ENCODE data around the gene PIK3R5.

PIK3R5 gene

DNA sequence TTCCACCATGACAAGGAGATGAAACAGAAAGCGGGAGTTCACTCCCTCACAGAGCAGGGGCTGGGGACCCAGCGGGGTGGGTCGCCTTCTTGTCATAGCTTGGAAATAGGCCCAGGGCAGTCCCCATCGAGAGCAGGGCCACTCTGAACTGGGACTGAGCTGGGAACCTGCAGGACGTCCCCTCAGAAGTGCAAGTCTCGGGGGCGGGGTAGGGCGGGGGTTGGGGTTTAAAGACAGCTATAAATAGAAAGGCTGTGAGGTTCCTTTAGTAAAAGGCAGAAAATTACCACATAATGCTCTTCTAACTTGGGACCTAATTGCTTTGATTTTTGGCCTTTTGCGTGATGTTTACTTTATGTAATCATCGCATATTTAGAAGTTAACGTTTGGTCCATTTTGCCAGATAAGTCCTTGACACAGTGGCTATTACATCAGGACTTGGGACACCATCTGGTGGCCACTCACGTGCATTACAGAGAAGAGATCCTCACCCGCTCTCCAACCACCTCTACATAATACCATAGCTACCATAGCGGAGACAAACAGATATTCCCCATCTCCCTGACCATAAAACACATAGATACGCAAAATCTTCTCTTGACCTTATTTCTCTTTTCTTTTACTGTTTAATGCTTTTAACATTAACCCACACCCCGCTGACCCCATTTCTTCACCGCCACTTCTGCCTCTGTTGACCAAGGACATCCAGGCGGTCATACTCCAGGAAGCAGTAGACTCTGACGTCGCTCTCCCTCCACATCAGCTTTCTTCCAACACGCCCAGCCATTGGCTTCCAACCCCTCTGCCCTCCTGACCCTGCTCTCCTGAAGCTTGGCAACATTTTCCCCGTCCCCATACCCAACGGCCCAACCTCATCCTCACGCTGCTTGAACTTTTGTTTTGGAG, 70.6 kb downstream of the PIK3R5 start:
- Histone ChIP-seq H3F3A (ENCODE audit: control insufficient read depth, insufficient read depth) (no peaks in the 10 kb centered on the region), H3K4me3 (ENCODE audit: low read length) (no peak overlapping the region), H3K36me3 (ENCODE audit: control insufficient read depth, low read length) (no peaks in the 10 kb centered on the region), H3K79me2 (ENCODE audit: control insufficient read depth, low read length) (no peaks in the 10 kb centered on the region), H3K27me3 (ENCODE audit: control insufficient read depth, low read length) (peaks cover 11% of the 10 kb centered on the region), H3K4me2 (ENCODE audit: low read length) (no peak overlapping the region), H3K4me1 (ENCODE audit: control insufficient read depth, low read length) (peaks cover 17% of the 10 kb centered on the region), H3K27ac (ENCODE audit: low read depth, low read length) (no peak overlapping the region), H3K9me2 (replicated peaks; ENCODE audit: control insufficient read depth, low read length) (no peaks in the 10 kb centered on the region), H3K9me3 (ENCODE audit: control insufficient read depth, insufficient read depth, low read length) (no peaks in the 10 kb centered on the region), H4K20me1 (ENCODE audit: control insufficient read depth, insufficient read depth, low read depth, low read length) (0 out of 2 replicates have a peak, but pooled peaks cover 4% of the 10 kb centered on the region)
- TF ChIP-seq, protein P1, sequence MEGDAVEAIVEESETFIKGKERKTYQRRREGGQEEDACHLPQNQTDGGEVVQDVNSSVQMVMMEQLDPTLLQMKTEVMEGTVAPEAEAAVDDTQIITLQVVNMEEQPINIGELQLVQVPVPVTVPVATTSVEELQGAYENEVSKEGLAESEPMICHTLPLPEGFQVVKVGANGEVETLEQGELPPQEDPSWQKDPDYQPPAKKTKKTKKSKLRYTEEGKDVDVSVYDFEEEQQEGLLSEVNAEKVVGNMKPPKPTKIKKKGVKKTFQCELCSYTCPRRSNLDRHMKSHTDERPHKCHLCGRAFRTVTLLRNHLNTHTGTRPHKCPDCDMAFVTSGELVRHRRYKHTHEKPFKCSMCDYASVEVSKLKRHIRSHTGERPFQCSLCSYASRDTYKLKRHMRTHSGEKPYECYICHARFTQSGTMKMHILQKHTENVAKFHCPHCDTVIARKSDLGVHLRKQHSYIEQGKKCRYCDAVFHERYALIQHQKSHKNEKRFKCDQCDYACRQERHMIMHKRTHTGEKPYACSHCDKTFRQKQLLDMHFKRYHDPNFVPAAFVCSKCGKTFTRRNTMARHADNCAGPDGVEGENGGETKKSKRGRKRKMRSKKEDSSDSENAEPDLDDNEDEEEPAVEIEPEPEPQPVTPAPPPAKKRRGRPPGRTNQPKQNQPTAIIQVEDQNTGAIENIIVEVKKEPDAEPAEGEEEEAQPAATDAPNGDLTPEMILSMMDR (IDR thresholded peaks at IDR 0.05; ENCODE audit: low read depth, low read length, poor library complexity, severe bottlenecking), result peak; percentile 66
- TF ChIP-seq EZH2phosphoT487 (IDR thresholded peaks at IDR 0.05; ENCODE audit: borderline replicate concordance, low read length), result no peak

DNA sequence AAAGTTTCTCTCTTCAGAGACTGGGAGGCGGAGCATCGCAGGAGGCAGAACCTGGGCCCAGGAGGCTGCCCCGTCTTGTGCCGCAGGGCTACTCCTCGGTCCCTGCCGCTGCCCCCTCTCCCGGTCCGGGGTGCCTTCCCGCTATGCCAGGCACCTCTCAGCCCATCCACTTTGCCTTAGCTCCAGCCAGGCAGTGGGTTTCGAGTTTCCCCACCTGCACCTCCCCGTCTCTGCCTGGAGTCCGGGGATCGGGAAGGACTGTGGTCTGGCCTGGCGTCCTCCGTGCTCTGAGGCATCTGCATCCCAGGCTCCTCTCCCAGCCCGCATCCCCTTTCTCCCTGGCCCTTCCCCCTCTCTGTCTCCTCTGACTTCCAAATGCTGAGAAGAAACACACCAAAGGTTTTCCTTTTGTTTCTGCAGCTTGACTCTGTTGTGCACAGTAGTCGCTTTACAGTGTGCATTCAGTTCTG, 71.3 kb downstream of the PIK3R5 start:
- Histone ChIP-seq H3K9me3 (ENCODE audit: control insufficient read depth, insufficient read depth, low read length) (no peaks in the 10 kb centered on the region), H3K4me1 (ENCODE audit: control insufficient read depth, low read length) (peaks cover 13% of the 10 kb centered on the region), H3K9me2 (replicated peaks; ENCODE audit: control insufficient read depth, low read length) (no peaks in the 10 kb centered on the region), H3K4me3 (ENCODE audit: low read length) (no peak overlapping the region), H3K27ac (ENCODE audit: low read depth, low read length) (no peak overlapping the region), H3K36me3 (ENCODE audit: control insufficient read depth, low read length) (no peaks in the 10 kb centered on the region), H4K20me1 (ENCODE audit: control insufficient read depth, insufficient read depth, low read depth, low read length) (0 out of 2 replicates have a peak, but pooled peaks cover 4% of the 10 kb centered on the region), H3K27me3 (ENCODE audit: control insufficient read depth, low read length) (peaks cover 11% of the 10 kb centered on the region), H3K4me2 (ENCODE audit: low read length) (no peak overlapping the region), H3K79me2 (ENCODE audit: control insufficient read depth, low read length) (no peaks in the 10 kb centered on the region), H3F3A (ENCODE audit: control insufficient read depth, insufficient read depth) (no peaks in the 10 kb centered on the region)
- TF ChIP-seq, protein P1 (IDR thresholded peaks at IDR 0.05; ENCODE audit: low read depth, low read length, poor library complexity, severe bottlenecking), result no peak
- TF ChIP-seq EZH2phosphoT487 (IDR thresholded peaks at IDR 0.05; ENCODE audit: borderline replicate concordance, low read length), result no peak

DNA sequence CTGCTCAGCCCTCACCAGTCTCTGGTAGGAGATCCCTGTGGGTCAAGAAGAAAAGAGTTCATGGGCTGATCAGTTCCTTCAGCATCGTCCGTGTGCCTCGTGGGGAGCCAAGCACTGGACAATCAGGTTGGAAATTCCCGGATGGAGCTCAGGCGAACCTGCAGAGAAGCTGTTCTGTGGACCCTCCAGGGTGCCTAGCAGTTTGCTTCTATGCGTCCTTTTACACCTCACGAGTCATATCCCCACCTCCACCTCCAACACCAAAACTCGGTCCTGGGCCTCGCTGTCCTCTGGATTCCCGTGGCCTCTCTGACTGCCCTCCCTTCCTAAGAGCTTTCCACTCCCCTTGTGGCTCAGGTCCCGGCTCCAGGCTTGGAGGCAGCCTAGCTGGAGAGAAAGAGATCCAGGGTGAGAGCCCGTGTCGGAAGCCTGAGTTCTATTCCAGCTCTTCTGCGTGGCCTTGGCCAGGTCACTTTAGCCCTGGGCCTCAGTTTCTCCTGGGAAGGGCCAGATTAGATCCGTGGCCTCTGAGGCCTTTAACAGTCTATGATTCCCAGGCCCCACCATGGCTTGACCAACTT, 71.8 kb downstream of the PIK3R5 start:
- no peaks in the 10 kb centered on the region for H3K36me3 ChIP-seq (ENCODE audit: control insufficient read depth, low read length)
- 0 out of 2 replicates have a peak, but pooled peaks cover 4% of the 10 kb centered on the region for H4K20me1 ChIP-seq (ENCODE audit: control insufficient read depth, insufficient read depth, low read depth, low read length)
- no peaks in the 10 kb centered on the region for H3F3A ChIP-seq (ENCODE audit: control insufficient read depth, insufficient read depth)
- H3K4me3 ChIP-seq (ENCODE audit: low read length), result no peak overlapping the region
- H3K27me3 ChIP-seq (ENCODE audit: control insufficient read depth, low read length), result peaks cover 11% of the 10 kb centered on the region
- no peak overlapping the region for H3K27ac ChIP-seq (ENCODE audit: low read depth, low read length)
- peaks cover 8% of the 10 kb centered on the region for H3K4me1 ChIP-seq (ENCODE audit: control insufficient read depth, low read length)
- no peaks in the 10 kb centered on the region for H3K9me3 ChIP-seq (ENCODE audit: control insufficient read depth, insufficient read depth, low read length)
- no peak overlapping the region for H3K4me2 ChIP-seq (ENCODE audit: low read length)
- TF ChIP-seq, protein P1 (IDR thresholded peaks at IDR 0.05; ENCODE audit: low read depth, low read length, poor library complexity, severe bottlenecking), result no peak
- TF ChIP-seq EZH2phosphoT487 (IDR thresholded peaks at IDR 0.05; ENCODE audit: borderline replicate concordance, low read length), result no peak
- H3K79me2 ChIP-seq (ENCODE audit: control insufficient read depth, low read length), result no peaks in the 10 kb centered on the region
- no peaks in the 10 kb centered on the region for H3K9me2 ChIP-seq (replicated peaks; ENCODE audit: control insufficient read depth, low read length)

Measured in DOHH2 (cell line).